Rectal smooth muscle tissue (tissue), 1 donor: ENCODE measurements around the gene VAMP2.

ENCODE experiments used
- H3K27ac ChIP-seq: one replicate; pipeline ENCODE4 v1.7.0; 2013; ENCODE audit warnings: low read depth, low read length, inconsistent platforms
- H3K27me3 ChIP-seq: one replicate; pipeline ENCODE4 v1.7.0; 2013; ENCODE audit warnings: low read length; ENCODE audit not compliant: control insufficient read depth, insufficient read depth
- H3K36me3 ChIP-seq: one replicate; pipeline ENCODE4 v1.7.0; 2013; ENCODE audit warnings: low read length; ENCODE audit not compliant: control insufficient read depth, insufficient read depth
- H3K4me1 ChIP-seq: one replicate; pipeline ENCODE4 v1.7.0; 2013; ENCODE audit warnings: low read length; ENCODE audit not compliant: control insufficient read depth, insufficient read depth
- H3K4me3 ChIP-seq: one replicate; pipeline ENCODE4 v1.7.0; 2013; ENCODE audit warnings: low read length
- H3K9ac ChIP-seq: one replicate; pipeline ENCODE4 v1.7.0; 2013; ENCODE audit warnings: low read length

Gene VAMP2

GRCh38 chr17:8156246-8156992 lies 6.3 kb downstream of the VAMP2 start:
- peaks cover 35% of the 10 kb centered on the region for H3K4me1 ChIP-seq

GRCh38 chr17:8155996-8156245 lies 6.8 kb downstream of the VAMP2 start:
- H3K9ac ChIP-seq, result peak overlapping the region; percentile 100
- peak overlapping the region; percentile 100 for H3K4me3 ChIP-seq
- no peaks in the 10 kb centered on the region for H3K27me3 ChIP-seq
- H3K27ac ChIP-seq, result peak overlapping the region; percentile 99
- peaks cover 12% of the 10 kb centered on the region for H3K36me3 ChIP-seq
- H3K4me1 ChIP-seq, result peaks cover 31% of the 10 kb centered on the region

More at GRCh38 chr17:8156246-8156992, 6.3 kb downstream of the VAMP2 start:
- H3K27me3 ChIP-seq, result no peaks in the 10 kb centered on the region
- peak overlapping the region; percentile 100 for H3K9ac ChIP-seq
- peak overlapping the region; percentile 100 for H3K4me3 ChIP-seq
- H3K27ac ChIP-seq, result peak overlapping the region; percentile 99
- H3K36me3 ChIP-seq, result peaks cover 14% of the 10 kb centered on the region

GRCh38 chr17:8155231-8155995 lies 7.3 kb downstream of the VAMP2 start:
- H3K36me3 ChIP-seq, result peaks cover 10% of the 10 kb centered on the region
- H3K9ac ChIP-seq, result peak overlapping the region; percentile 100
- peak overlapping the region; percentile 100 for H3K4me3 ChIP-seq
- peaks cover 33% of the 10 kb centered on the region for H3K4me1 ChIP-seq
- H3K27me3 ChIP-seq, result no peaks in the 10 kb centered on the region
- peak overlapping the region; percentile 99 for H3K27ac ChIP-seq

- H3K4me1 ChIP-seq, result peaks cover 37% of the 10 kb centered on the region
- H3K27ac ChIP-seq, result peak overlapping the region; percentile 99
- no peaks in the 10 kb centered on the region for H3K27me3 ChIP-seq
- peaks cover 13% of the 10 kb centered on the region for H3K36me3 ChIP-seq
- peak overlapping the region; percentile 100 for H3K4me3 ChIP-seq
- H3K9ac ChIP-seq, result peak overlapping the region; percentile 100
Measured at GRCh38 chr17:8154608-8155155, 8.1 kb downstream of the VAMP2 start.

GRCh38 chr17:8153957-8154607 lies 8.7 kb downstream of the VAMP2 start:
- Histone ChIP-seq H3K4me1 (peaks cover 37% of the 10 kb centered on the region), H3K4me3 (peak overlapping the region; percentile 100), H3K9ac (peak overlapping the region; percentile 100), H3K36me3 (peaks cover 14% of the 10 kb centered on the region), H3K27me3 (no peaks in the 10 kb centered on the region), H3K27ac (peak overlapping the region; percentile 99)

- no peaks in the 10 kb centered on the region for H3K27me3 ChIP-seq
- H3K4me3 ChIP-seq, result peak overlapping the region; percentile 70
- H3K27ac ChIP-seq, result peak overlapping the region; percentile 99
- peaks cover 16% of the 10 kb centered on the region for H3K36me3 ChIP-seq
- H3K9ac ChIP-seq, result peak overlapping the region; percentile 38
- peaks cover 35% of the 10 kb centered on the region for H3K4me1 ChIP-seq
Measured at GRCh38 chr17:8153525-8153956, 9.2 kb downstream of the VAMP2 start.

- no peaks in the 10 kb centered on the region for H3K27me3 ChIP-seq
- H3K4me3 ChIP-seq, result peak overlapping the region; percentile 68
- H3K4me1 ChIP-seq, result peaks cover 34% of the 10 kb centered on the region
- H3K36me3 ChIP-seq, result peaks cover 21% of the 10 kb centered on the region
- H3K9ac ChIP-seq, result peak overlapping the region; percentile 35
- peak overlapping the region; percentile 99 for H3K27ac ChIP-seq
Measured at GRCh38 chr17:8153031-8153451, 9.7 kb downstream of the VAMP2 start.

GRCh38 chr17:8152112-8152775 lies 10.5 kb downstream of the VAMP2 start, which contains the start of gene PER1:
Gene PER1 (minus strand): TSS chr17:8152404. CDS start chr17:8150706, 1,698 bp downstream.
- H3K4me3 ChIP-seq, result peak within 1 kb of the TSS; percentile 89
- no peaks in the 10 kb centered on the region for H3K27me3 ChIP-seq
- peak within 1 kb of the TSS; percentile 97 for H3K9ac ChIP-seq
- H3K4me1 ChIP-seq, result peaks cover 34% of the 10 kb centered on the region
- H3K36me3 ChIP-seq, result peaks cover 29% of the 10 kb centered on the region
- H3K27ac ChIP-seq, result peak within 1 kb of the TSS; percentile 99

- peak overlapping the region; percentile 89 for H3K4me3 ChIP-seq
- H3K36me3 ChIP-seq, result peaks cover 34% of the 10 kb centered on the region
- H3K27me3 ChIP-seq, result no peaks in the 10 kb centered on the region
- H3K27ac ChIP-seq, result peak overlapping the region; percentile 99
- H3K4me1 ChIP-seq, result peaks cover 29% of the 10 kb centered on the region
- peak overlapping the region; percentile 97 for H3K9ac ChIP-seq
Measured at GRCh38 chr17:8151641-8152111, 11.1 kb downstream of the VAMP2 start.

- Histone ChIP-seq H3K36me3 (peaks cover 39% of the 10 kb centered on the region), H3K27me3 (no peaks in the 10 kb centered on the region), H3K9ac (peak overlapping the region; percentile 97), H3K4me3 (peak overlapping the region; percentile 89), H3K4me1 (peaks cover 29% of the 10 kb centered on the region), H3K27ac (peak overlapping the region; percentile 99)
Measured at GRCh38 chr17:8151120-8151640, 11.6 kb downstream of the VAMP2 start.

- Histone ChIP-seq H3K27ac (peak overlapping the region; percentile 99), H3K27me3 (no peaks in the 10 kb centered on the region), H3K4me1 (peaks cover 29% of the 10 kb centered on the region), H3K4me3 (peak overlapping the region; percentile 89), H3K9ac (peak overlapping the region; percentile 32), H3K36me3 (peaks cover 44% of the 10 kb centered on the region)
Measured at GRCh38 chr17:8150194-8151119, 12.3 kb downstream of the VAMP2 start.
